ENCODE results near the gene GALNT18. TPM values are rescaled to one million over a fixed set of nuclear protein-coding genes. Genes with fewer than 3 reads are reported as not detected.

Gene GALNT18
- total RNA-seq, 1 donor from 2014 or later = 76.9 TPM

DNA sequence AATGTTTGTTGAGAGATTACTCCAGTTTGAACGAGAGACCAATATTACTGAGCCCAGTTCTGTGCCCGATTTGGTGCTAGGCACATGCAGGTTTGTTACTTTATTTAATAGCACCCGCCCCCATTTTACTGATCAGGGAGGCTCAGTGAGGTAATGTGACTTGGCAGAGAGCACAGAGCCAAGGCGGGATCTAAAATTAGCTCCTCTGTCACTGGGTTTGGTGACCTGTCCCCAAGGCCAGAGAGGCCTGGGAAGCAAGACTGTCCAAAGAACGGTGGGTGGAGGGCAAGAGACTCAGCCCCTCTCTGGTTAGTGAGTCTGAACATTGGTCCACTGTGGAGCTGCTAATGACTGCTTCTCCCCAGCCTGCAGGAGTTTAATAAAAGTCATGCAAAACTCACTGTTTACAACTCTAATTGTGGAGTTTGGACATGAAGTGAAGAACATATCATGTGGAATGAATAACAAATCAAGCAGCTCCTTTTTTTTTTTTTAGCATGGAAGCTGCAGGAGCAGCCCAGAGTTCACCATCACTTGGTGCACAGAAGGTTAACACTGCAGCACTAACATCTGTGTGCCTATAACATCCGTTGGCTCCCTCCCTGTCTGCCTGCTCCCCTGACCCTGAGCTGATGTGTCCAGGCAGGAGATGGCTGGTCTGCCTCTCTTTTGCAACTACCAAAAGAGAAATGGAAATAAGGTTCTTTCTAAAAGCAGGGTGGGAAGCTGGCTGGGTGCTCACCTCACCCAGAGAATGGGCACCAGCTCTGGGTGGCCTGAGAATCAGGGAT lies 307.7 kb downstream of the GALNT18 start:
- H3K4me3 Mint-ChIP-seq (ENCODE audit: unreplicated experiment) = no peak overlapping the region
- no peaks in the 10 kb centered on the region for H3K4me1 Mint-ChIP-seq (ENCODE audit: low read depth, unreplicated experiment)
- H3K9me3 Mint-ChIP-seq (ENCODE audit: unreplicated experiment) = peaks cover 2% of the 10 kb centered on the region
- no peaks in the 10 kb centered on the region for H3K27me3 Mint-ChIP-seq (ENCODE audit: unreplicated experiment)
- no peak for DNase-seq
- H3K36me3 Mint-ChIP-seq (ENCODE audit: unreplicated experiment) = no peaks in the 10 kb centered on the region
- no peak for TF ChIP-seq CTCF (IDR thresholded peaks at IDR 0.05; ENCODE audit: partially characterized antibody, unreplicated experiment)
- no peak overlapping the region for H3K27ac Mint-ChIP-seq (ENCODE audit: unreplicated experiment)

DNA sequence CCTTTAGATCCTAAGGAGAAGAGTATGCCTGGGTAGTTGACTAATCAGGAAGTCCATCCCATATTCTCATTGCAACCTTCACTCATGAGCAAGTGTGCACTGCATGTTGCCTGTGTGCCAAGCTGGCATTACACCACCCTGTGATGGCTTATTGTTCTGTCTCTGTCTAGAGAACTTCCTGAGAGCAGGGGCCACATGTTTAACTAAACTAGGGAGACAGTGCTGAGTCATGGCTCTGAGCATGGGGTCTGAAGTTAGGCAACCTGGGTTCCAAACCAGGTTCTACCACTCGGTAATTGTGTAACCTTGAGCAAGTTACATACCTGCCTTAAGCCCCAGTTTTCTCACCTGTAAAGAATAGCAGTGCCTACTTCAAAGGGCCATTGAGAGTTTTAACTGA lies 308.4 kb downstream of the GALNT18 start:
- no peaks in the 10 kb centered on the region for H3K27me3 Mint-ChIP-seq (ENCODE audit: unreplicated experiment)
- H3K9me3 Mint-ChIP-seq (ENCODE audit: unreplicated experiment) = peaks cover 2% of the 10 kb centered on the region
- no peaks in the 10 kb centered on the region for H3K36me3 Mint-ChIP-seq (ENCODE audit: unreplicated experiment)
- no peaks in the 10 kb centered on the region for H3K4me1 Mint-ChIP-seq (ENCODE audit: low read depth, unreplicated experiment)
- TF ChIP-seq CTCF (IDR thresholded peaks at IDR 0.05; ENCODE audit: partially characterized antibody, unreplicated experiment) = no peak
- no peak overlapping the region for H3K4me3 Mint-ChIP-seq (ENCODE audit: unreplicated experiment)
- no peak overlapping the region for H3K27ac Mint-ChIP-seq (ENCODE audit: unreplicated experiment)
- DNase-seq = no peak

GRCh38 chr11:11312738-11313137 lies 309.1 kb downstream of the GALNT18 start:
- Mint-ChIP-seq H3K4me1 (ENCODE audit: low read depth, unreplicated experiment) (no peaks in the 10 kb centered on the region), H3K9me3 (ENCODE audit: unreplicated experiment) (peaks cover 2% of the 10 kb centered on the region), H3K4me3 (ENCODE audit: unreplicated experiment) (no peak overlapping the region), H3K27me3 (ENCODE audit: unreplicated experiment) (no peaks in the 10 kb centered on the region), H3K27ac (ENCODE audit: unreplicated experiment) (peak overlapping the region; percentile 36), H3K36me3 (ENCODE audit: unreplicated experiment) (no peaks in the 10 kb centered on the region)
- no peak for TF ChIP-seq CTCF (IDR thresholded peaks at IDR 0.05; ENCODE audit: partially characterized antibody, unreplicated experiment)
- no peak for DNase-seq

DNA sequence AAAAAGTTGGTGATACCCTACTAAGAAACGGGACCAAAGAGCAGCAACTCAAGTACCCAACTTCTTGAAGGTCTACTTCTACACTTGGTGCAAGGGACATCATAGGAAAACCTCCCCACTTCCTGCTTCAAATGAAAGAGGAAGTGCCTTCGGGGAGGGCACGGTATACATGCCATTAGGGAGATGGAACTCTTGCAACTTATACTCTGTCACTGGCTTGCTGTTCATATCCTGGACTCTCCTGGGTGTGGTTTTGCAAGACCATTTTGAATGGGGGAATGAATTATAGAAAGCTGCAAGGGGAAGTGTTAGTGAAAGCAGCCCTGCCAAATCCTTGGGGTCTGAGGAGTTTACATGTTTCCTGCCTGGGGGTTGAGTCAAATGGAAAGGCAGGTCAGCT lies 310.6 kb downstream of the GALNT18 start:
- no peak overlapping the region for H3K27ac Mint-ChIP-seq (ENCODE audit: unreplicated experiment)
- H3K4me1 Mint-ChIP-seq (ENCODE audit: low read depth, unreplicated experiment) = peaks cover 7% of the 10 kb centered on the region
- no peaks in the 10 kb centered on the region for H3K36me3 Mint-ChIP-seq (ENCODE audit: unreplicated experiment)
- TF ChIP-seq CTCF (IDR thresholded peaks at IDR 0.05; ENCODE audit: partially characterized antibody, unreplicated experiment) = no peak
- peaks cover 3% of the 10 kb centered on the region for H3K9me3 Mint-ChIP-seq (ENCODE audit: unreplicated experiment)
- no peak for DNase-seq
- H3K27me3 Mint-ChIP-seq (ENCODE audit: unreplicated experiment) = no peaks in the 10 kb centered on the region
- no peak overlapping the region for H3K4me3 Mint-ChIP-seq (ENCODE audit: unreplicated experiment)

- Mint-ChIP-seq H3K4me1 (ENCODE audit: low read depth, unreplicated experiment) (peaks cover 7% of the 10 kb centered on the region), H3K4me3 (ENCODE audit: unreplicated experiment) (no peak overlapping the region), H3K27me3 (ENCODE audit: unreplicated experiment) (no peaks in the 10 kb centered on the region), H3K36me3 (ENCODE audit: unreplicated experiment) (peaks cover under 1% of the 10 kb centered on the region), H3K9me3 (ENCODE audit: unreplicated experiment) (peaks cover 3% of the 10 kb centered on the region), H3K27ac (ENCODE audit: unreplicated experiment) (no peak overlapping the region)
- no peak for DNase-seq
- no peak for TF ChIP-seq CTCF (IDR thresholded peaks at IDR 0.05; ENCODE audit: partially characterized antibody, unreplicated experiment)
Measured at GRCh38 chr11:11309906-11310305, 311.9 kb downstream of the GALNT18 start.
